Kidney (tissue), 14 donors: ENCODE measurements around the gene ZNF154. TPM values are rescaled to one million over a fixed set of nuclear protein-coding genes. Genes with fewer than 3 reads are reported as not detected.

Source experiments
- DNase-seq, 5 donors: peaks; one replicate each; pipeline ENCODE4 v3.0.0-alpha.2; 2013 to 2020
- FAIRE-seq: peaks from 2 replicates; lab custom pipeline; 2012; peaks lifted over from hg19 to GRCh38; lab: Jason Lieb, UNC
- H3K27ac ChIP-seq, 2 donors: one replicate each; pipeline ENCODE4 v1.7.0; 2013; ENCODE audit warnings: low read depth in 2 of 2, low read length in 2 of 2, inconsistent platforms in 1 of 2
- H3K27me3 ChIP-seq: one replicate; pipeline ENCODE4 v1.7.1; 2013; ENCODE audit warnings: low read length, inconsistent platforms; ENCODE audit not compliant: control insufficient read depth, insufficient read depth
- H3K36me3 ChIP-seq, 3 donors: one replicate each; pipeline versions ENCODE4 v1.7.0 to v1.7.1; 2013; ENCODE audit warnings: low read length in 3 of 3, control low read depth in 1 of 3, inconsistent platforms in 1 of 3; ENCODE audit not compliant: insufficient read depth in 3 of 3, control insufficient read depth in 2 of 3
- H3K4me1 ChIP-seq, 3 donors: one replicate each; pipeline versions ENCODE4 v1.7.0 to v1.7.1; 2013; ENCODE audit warnings: low read length in 3 of 3, inconsistent platforms in 1 of 3, low read depth in 1 of 3; ENCODE audit not compliant: control insufficient read depth in 2 of 3, insufficient read depth in 2 of 3
- H3K4me3 ChIP-seq, 3 donors: one replicate each; pipeline versions ENCODE4 v1.7.0 to v1.8.1; 2013; ENCODE audit warnings: low read length in 3 of 3, control low read depth in 1 of 3, inconsistent platforms in 1 of 3
- H3K9ac ChIP-seq, 3 donors: one replicate each; pipeline versions ENCODE4 v1.7.0 to v1.7.1; 2013; ENCODE audit warnings: low read length in 3 of 3, control low read depth in 1 of 3, inconsistent platforms in 1 of 3
- H3K9me3 ChIP-seq, 3 donors: one replicate each; pipeline versions ENCODE4 v1.7.0 to v1.7.1; 2013; ENCODE audit warnings: low read length in 3 of 3, control low read depth in 1 of 3, inconsistent platforms in 1 of 3; ENCODE audit not compliant: control insufficient read depth in 2 of 3, insufficient read depth in 1 of 3
- intact Hi-C: fragments of 100-400 bp; cut with DNase I; formaldehyde crosslinking; loops from one replicate; pipeline ENCODE4 v1.11.1; 2022
- polyA plus RNA-seq: library from polyadenylated mRNA; stranded (reverse); fragments of 350-450 nt; fragmentation: Illumina TruSeq; extraction: RNeasy Lipid Tissue Mini Kit (QIAGEN cat#74804); gene quantifications from one replicate; pipeline ENCODE4 v1.2.3, GENCODE V29; 2014; ENCODE audit warnings: low read depth, low replicate concordance; ENCODE audit not compliant: insufficient read depth
- total RNA-seq: library from RNA; stranded (reverse); fragmentation: NEBNext Ultra II Directional; extraction: Animal tissue kit (Norgen Biotek cat#: 25700); gene quantifications from one replicate; pipeline ENCODE4 v1.2.1, GENCODE V29; 2021
- TF ChIP-seq, protein P1 (sequence below): IDR thresholded peaks from 3 replicates; pipeline ENCODE4 v1.5.1; 2012; ENCODE audit warnings: mild to moderate bottlenecking, moderate library complexity, borderline replicate concordance; ENCODE audit not compliant: insufficient read depth; ENCODE audit errors: extremely low read depth
- donor health status: control.
- donor health status: control.
- donor health status: control.
- donor health status: control.
- donor health status: control.
- donor health status: DM: yes; HTN: yes; CAD: no.
- donor health status: Normal renal cell carcinoma (clear cell type).

The ZNF154 gene
- total and polyA plus RNA-seq, 2 donors from 2014 or later: 2.2 to 11.1 TPM

DNA sequence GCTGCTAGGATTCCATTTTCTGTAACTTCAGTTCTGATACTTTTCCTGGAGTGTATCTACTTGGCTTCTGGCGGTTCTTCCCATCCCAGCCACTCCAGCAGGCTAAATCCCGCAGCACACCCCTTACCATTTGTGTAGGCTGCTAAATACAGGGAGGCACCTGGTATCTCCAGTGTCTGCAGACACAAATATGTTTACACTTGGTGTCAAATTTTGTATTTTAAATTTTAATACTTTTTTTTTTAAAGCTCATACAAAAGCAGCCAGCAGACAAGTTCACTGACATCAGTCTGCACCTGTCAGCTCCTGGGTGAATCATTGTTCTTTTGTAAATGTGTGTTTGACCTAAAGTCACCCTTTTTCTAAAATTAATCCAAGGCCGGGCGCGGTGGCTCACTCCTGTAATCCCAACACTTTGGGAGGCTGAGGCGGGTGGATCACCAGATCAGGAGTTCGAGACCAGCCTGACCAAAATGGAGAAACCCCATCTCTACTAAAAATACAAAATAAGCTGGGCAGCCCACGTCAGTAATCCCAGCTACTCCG lies 43.7 kb downstream of the ZNF154 start:
- TF ChIP-seq, protein P1, sequence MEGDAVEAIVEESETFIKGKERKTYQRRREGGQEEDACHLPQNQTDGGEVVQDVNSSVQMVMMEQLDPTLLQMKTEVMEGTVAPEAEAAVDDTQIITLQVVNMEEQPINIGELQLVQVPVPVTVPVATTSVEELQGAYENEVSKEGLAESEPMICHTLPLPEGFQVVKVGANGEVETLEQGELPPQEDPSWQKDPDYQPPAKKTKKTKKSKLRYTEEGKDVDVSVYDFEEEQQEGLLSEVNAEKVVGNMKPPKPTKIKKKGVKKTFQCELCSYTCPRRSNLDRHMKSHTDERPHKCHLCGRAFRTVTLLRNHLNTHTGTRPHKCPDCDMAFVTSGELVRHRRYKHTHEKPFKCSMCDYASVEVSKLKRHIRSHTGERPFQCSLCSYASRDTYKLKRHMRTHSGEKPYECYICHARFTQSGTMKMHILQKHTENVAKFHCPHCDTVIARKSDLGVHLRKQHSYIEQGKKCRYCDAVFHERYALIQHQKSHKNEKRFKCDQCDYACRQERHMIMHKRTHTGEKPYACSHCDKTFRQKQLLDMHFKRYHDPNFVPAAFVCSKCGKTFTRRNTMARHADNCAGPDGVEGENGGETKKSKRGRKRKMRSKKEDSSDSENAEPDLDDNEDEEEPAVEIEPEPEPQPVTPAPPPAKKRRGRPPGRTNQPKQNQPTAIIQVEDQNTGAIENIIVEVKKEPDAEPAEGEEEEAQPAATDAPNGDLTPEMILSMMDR: no peak
- no peaks in the 10 kb centered on the region for H3K4me1 ChIP-seq
- no peak overlapping the region for H3K27ac ChIP-seq
- intact Hi-C loops: no loop called here
- no peaks in the 10 kb centered on the region for H3K36me3 ChIP-seq
- H3K9me3 ChIP-seq: no peaks in the 10 kb centered on the region
- H3K4me3 ChIP-seq: no peak overlapping the region
- H3K27me3 ChIP-seq: no peaks in the 10 kb centered on the region
- FAIRE-seq: no peak
- no peak for DNase-seq
- H3K9ac ChIP-seq: no peak overlapping the region

DNA sequence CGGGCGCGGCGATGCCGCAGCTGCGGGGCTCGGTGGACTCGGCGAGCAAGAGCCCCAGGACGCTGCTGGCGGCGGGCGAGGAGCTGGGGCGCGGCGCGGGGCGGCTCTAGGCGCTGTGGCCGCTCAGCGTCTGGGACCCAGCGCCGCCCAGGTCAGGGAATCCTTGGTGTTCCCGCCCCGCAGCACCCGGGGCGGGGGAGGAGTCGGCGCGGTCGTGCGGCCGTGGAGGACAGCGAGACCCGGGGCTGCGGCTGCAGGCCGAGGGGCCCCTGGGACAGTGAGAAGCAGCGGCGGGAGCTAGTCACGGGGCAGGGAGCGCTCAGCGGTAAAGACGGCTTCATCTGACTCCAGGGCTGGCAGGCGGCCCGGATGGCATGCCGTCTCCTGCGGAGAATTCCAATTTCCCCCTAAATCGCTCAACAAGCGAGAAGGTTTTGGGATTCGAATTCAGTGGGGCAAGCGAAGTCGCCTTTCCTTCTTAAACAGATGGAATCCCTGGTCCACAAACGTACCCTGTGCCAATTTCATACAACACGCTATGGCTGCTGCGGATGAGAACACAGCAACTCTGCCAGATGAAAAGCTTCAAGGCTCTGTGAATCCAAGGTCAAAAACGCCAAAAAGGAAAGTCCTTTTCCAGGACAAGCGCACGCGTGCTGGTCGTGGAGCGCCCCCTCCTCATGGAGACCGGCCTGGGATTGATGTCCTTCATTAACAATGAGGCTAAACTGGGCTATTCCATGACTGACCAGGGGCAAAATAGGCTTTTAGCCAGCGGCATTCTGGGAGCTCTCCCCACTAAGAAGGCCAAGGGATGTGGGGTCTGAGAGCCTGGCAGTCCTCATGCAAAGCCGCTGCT lies 44.5 kb downstream of the ZNF154 start:
- TF ChIP-seq, protein P1: no peak
- intact Hi-C loops: no loop called here
- DNase-seq (peak; percentile 78 to 87 (median 83)), FAIRE-seq (no peak)
- no peaks in the 10 kb centered on the region for H3K27me3 ChIP-seq
- H3K27ac ChIP-seq: peak overlapping the region in 1 of 2 donors; percentile 4
- peak overlapping the region; percentile 56 to 64 (median 64) for H3K4me3 ChIP-seq
- peak overlapping the region in 2 of 3 donors; percentile 20 to 63 for H3K9ac ChIP-seq
- no peaks in the 10 kb centered on the region for H3K9me3 ChIP-seq
- H3K4me1 ChIP-seq: no peaks in the 10 kb centered on the region
- H3K36me3 ChIP-seq: no peaks in the 10 kb centered on the region

DNA sequence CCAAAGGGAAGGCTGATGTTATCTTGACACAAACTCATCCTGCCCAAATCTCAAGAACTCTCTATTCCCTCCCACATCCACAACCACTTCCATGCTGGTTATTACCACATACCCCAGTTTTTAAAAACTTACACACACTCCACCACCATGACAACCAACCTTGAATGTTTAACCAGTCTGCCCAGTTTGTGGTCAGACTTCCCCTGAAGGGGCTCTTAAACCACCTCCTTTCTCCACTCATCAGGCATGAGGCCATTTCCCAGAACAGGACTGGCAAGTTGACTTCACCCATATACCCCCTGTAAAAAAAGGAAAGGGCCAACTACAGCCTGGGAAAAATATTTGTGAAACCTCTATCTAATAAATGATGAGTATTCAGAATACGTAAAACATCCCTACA lies 52.7 kb downstream of the ZNF154 start:
- Histone ChIP-seq H3K27me3 (no peaks in the 10 kb centered on the region), H3K9me3 (peaks cover 0 to 4% (median 3%) of the 10 kb centered on the region in 3 donors), H3K9ac (no peak overlapping the region), H3K4me3 (no peak overlapping the region), H3K27ac (no peak overlapping the region), H3K4me1 (no peaks in the 10 kb centered on the region), H3K36me3 (no peaks in the 10 kb centered on the region)
- intact Hi-C loops: no loop called here
- FAIRE-seq: no peak
- DNase-seq: no peak
- TF ChIP-seq, protein P1: no peak
